Measurements from ENCODE around the gene ACE.

Gene ACE

DNA sequence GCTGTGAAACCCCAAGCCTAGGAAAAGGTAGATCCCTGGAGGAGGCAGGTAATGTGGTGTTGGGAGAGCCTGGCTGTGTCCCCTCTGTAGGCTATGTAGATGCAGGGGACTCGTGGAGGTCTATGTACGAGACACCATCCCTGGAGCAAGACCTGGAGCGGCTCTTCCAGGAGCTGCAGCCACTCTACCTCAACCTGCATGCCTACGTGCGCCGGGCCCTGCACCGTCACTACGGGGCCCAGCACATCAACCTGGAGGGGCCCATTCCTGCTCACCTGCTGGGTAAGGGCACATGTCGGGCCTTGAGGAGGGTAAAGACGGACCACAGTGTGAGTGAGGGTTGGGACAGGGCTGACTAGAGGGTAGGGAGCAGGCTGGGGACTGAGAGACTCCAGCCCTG is 12.0 kb downstream of the ACE start (continued):
- TF ChIP-seq, protein P1, sequence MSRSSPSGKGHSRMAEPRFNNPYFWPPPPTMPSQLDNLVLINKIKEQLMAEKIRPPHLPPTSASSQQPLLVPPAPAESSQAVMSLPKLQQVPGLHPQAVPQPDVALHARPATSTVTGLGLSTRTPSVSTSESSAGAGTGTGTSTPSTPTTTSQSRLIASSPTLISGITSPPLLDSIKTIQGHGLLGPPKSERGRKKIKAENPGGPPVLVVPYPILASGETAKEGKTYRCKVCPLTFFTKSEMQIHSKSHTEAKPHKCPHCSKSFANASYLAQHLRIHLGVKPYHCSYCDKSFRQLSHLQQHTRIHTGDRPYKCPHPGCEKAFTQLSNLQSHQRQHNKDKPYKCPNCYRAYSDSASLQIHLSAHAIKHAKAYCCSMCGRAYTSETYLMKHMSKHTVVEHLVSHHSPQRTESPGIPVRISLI (tag by site-specific recombination; IDR thresholded peaks at IDR 0.05), result no peak
- TF ChIP-seq, protein P2, sequence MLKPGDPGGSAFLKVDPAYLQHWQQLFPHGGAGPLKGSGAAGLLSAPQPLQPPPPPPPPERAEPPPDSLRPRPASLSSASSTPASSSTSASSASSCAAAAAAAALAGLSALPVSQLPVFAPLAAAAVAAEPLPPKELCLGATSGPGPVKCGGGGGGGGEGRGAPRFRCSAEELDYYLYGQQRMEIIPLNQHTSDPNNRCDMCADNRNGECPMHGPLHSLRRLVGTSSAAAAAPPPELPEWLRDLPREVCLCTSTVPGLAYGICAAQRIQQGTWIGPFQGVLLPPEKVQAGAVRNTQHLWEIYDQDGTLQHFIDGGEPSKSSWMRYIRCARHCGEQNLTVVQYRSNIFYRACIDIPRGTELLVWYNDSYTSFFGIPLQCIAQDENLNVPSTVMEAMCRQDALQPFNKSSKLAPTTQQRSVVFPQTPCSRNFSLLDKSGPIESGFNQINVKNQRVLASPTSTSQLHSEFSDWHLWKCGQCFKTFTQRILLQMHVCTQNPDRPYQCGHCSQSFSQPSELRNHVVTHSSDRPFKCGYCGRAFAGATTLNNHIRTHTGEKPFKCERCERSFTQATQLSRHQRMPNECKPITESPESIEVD (tag by site-specific recombination; IDR thresholded peaks at IDR 0.05), result no peak
- TF ChIP-seq, protein P3, sequence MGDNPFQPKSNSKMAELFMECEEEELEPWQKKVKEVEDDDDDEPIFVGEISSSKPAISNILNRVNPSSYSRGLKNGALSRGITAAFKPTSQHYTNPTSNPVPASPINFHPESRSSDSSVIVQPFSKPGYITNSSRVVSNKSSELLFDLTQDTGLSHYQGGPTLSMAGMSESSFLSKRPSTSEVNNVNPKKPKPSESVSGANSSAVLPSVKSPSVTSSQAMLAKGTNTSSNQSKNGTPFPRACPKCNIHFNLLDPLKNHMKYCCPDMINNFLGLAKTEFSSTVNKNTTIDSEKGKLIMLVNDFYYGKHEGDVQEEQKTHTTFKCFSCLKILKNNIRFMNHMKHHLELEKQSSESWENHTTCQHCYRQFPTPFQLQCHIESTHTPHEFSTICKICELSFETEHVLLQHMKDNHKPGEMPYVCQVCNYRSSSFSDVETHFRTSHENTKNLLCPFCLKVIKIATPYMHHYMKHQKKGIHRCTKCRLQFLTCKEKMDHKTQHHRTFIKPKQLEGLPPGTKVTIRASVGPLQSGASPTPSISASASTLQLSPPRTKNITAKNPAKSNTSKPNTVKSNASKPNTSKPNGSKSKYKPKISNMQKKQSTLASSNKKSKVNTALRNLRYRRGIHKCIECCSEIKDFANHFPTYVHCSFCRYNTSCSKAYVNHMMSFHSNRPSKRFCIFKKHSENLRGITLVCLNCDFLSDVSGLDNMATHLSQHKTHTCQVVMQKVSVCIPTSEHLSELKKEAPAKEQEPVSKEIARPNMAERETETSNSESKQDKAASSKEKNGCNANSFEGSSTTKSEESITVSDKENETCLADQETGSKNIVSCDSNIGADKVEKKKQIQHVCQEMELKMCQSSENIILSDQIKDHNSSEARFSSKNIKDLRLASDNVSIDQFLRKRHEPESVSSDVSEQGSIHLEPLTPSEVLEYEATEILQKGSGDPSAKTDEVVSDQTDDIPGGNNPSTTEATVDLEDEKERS (tag by site-specific recombination; IDR thresholded peaks at IDR 0.05), result no peak
- no peak for TF ChIP-seq OSR2 (tag by site-specific recombination; IDR thresholded peaks at IDR 0.05)
- no peak for TF ChIP-seq ZNF214 (tag by site-specific recombination; IDR thresholded peaks at IDR 0.05; ENCODE audit: borderline replicate concordance)

DNA sequence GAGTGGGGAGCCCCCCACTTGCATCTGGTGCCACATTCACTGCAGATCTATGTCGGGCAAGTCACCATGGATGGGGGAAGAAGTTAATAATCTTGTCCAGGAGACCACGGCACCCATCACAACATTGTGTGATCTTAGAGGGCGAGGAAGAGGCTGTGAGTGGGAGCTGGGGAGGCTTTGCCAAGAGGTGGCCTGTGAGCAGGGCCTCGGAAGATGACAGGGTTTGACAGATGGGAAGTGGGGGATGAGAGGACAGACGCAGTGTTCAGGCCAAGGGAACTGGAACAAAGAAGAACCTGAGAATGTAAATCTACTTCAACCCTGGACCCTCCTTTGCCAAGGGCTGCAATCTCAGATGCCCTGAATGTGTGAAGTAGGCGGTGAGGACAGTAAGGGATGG is 12.4 kb downstream of the ACE start:
- Histone ChIP-seq H3K9me3 (ENCODE audit: control insufficient read depth, insufficient read depth, low read depth, low read length) (no peaks in the 10 kb centered on the region), H3K4me3 (ENCODE audit: low read depth, low read length) (no peak overlapping the region), H3K4me1 (ENCODE audit: control insufficient read depth, insufficient read depth, low read length) (no peaks in the 10 kb centered on the region), H3K36me3 (ENCODE audit: control insufficient read depth in 2 of 2, insufficient read depth in 1 of 2, low read length in 2 of 2) (peaks cover 0 to 3% of the 10 kb centered on the region in 2 experiments; a peak in 2 of 3 replicates), H3K27ac (ENCODE audit: extremely low read depth, low read depth, low read length) (no peak overlapping the region)
- POLR2A ChIA-PET, result no interaction called here
- CTCF ChIA-PET, result interaction anchor here (0.6 to 1.2 kb wide), 3 partner anchors 10 to 57 kb away, joined by 3 to 6 read pairs (median 3); no protein-coding TSS in a partner anchor
- no peak for TF ChIP-seq ZNF354C (tag by site-specific recombination; IDR thresholded peaks at IDR 0.05; ENCODE audit: borderline replicate concordance, low read depth)
- no peak for TF ChIP-seq ZNF623 (tag by site-specific recombination; IDR thresholded peaks at IDR 0.05)
- TF ChIP-seq, protein P4, sequence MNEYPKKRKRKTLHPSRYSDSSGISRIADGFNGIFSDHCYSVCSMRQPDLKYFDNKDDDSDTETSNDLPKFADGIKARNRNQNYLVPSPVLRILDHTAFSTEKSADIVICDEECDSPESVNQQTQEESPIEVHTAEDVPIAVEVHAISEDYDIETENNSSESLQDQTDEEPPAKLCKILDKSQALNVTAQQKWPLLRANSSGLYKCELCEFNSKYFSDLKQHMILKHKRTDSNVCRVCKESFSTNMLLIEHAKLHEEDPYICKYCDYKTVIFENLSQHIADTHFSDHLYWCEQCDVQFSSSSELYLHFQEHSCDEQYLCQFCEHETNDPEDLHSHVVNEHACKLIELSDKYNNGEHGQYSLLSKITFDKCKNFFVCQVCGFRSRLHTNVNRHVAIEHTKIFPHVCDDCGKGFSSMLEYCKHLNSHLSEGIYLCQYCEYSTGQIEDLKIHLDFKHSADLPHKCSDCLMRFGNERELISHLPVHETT (tag by site-specific recombination; IDR thresholded peaks at IDR 0.05), result no peak
- TF ChIP-seq, protein P5, sequence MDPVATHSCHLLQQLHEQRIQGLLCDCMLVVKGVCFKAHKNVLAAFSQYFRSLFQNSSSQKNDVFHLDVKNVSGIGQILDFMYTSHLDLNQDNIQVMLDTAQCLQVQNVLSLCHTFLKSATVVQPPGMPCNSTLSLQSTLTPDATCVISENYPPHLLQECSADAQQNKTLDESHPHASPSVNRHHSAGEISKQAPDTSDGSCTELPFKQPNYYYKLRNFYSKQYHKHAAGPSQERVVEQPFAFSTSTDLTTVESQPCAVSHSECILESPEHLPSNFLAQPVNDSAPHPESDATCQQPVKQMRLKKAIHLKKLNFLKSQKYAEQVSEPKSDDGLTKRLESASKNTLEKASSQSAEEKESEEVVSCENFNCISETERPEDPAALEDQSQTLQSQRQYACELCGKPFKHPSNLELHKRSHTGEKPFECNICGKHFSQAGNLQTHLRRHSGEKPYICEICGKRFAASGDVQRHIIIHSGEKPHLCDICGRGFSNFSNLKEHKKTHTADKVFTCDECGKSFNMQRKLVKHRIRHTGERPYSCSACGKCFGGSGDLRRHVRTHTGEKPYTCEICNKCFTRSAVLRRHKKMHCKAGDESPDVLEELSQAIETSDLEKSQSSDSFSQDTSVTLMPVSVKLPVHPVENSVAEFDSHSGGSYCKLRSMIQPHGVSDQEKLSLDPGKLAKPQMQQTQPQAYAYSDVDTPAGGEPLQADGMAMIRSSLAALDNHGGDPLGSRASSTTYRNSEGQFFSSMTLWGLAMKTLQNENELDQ (tag by site-specific recombination; IDR thresholded peaks at IDR 0.05; ENCODE audit: low read depth), result no peak
- TF ChIP-seq, protein P6, sequence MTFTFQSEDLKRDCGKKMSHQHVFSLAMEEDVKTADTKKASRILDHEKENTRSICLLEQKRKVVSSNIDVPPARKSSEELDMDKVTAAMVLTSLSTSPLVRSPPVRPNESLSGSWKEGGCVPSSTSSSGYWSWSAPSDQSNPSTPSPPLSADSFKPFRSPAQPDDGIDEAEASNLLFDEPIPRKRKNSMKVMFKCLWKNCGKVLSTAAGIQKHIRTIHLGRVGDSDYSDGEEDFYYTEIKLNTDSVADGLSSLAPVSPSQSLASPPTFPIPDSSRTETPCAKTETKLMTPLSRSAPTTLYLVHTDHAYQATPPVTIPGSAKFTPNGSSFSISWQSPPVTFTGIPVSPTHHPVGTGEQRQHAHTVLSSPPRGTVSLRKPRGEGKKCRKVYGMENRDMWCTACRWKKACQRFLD (tag by site-specific recombination; IDR thresholded peaks at IDR 0.05), result no peak
- TF ChIP-seq, protein P7, sequence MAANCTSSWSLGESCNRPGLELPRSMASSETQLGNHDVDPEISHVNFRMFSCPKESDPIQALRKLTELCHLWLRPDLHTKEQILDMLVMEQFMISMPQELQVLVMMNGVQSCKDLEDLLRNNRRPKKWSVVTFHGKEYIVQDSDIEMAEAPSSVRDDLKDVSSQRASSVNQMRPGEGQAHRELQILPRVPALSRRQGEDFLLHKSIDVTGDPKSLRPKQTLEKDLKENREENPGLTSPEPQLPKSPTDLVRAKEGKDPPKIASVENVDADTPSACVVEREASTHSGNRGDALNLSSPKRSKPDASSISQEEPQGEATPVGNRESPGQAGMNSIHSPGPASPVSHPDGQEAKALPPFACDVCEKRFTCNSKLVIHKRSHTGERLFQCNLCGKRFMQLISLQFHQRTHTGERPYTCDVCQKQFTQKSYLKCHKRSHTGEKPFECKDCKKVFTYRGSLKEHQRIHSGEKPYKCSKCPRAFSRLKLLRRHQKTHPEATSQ (tag by site-specific recombination; IDR thresholded peaks at IDR 0.05), result no peak
- TF ChIP-seq ZIC2 (tag by site-specific recombination; IDR thresholded peaks at IDR 0.05), result no peak
- TF ChIP-seq ZNF324 (tag by site-specific recombination; IDR thresholded peaks at IDR 0.05), result no peak
- no peak for TF ChIP-seq ZNF549 (tag by site-specific recombination; IDR thresholded peaks at IDR 0.05)
- TF ChIP-seq, protein P8, sequence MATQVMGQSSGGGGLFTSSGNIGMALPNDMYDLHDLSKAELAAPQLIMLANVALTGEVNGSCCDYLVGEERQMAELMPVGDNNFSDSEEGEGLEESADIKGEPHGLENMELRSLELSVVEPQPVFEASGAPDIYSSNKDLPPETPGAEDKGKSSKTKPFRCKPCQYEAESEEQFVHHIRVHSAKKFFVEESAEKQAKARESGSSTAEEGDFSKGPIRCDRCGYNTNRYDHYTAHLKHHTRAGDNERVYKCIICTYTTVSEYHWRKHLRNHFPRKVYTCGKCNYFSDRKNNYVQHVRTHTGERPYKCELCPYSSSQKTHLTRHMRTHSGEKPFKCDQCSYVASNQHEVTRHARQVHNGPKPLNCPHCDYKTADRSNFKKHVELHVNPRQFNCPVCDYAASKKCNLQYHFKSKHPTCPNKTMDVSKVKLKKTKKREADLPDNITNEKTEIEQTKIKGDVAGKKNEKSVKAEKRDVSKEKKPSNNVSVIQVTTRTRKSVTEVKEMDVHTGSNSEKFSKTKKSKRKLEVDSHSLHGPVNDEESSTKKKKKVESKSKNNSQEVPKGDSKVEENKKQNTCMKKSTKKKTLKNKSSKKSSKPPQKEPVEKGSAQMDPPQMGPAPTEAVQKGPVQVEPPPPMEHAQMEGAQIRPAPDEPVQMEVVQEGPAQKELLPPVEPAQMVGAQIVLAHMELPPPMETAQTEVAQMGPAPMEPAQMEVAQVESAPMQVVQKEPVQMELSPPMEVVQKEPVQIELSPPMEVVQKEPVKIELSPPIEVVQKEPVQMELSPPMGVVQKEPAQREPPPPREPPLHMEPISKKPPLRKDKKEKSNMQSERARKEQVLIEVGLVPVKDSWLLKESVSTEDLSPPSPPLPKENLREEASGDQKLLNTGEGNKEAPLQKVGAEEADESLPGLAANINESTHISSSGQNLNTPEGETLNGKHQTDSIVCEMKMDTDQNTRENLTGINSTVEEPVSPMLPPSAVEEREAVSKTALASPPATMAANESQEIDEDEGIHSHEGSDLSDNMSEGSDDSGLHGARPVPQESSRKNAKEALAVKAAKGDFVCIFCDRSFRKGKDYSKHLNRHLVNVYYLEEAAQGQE (tag by site-specific recombination; IDR thresholded peaks at IDR 0.05), result no peak
- no peak for TF ChIP-seq KLF8 (tag by site-specific recombination; IDR thresholded peaks at IDR 0.05)
- TF ChIP-seq, protein P9, sequence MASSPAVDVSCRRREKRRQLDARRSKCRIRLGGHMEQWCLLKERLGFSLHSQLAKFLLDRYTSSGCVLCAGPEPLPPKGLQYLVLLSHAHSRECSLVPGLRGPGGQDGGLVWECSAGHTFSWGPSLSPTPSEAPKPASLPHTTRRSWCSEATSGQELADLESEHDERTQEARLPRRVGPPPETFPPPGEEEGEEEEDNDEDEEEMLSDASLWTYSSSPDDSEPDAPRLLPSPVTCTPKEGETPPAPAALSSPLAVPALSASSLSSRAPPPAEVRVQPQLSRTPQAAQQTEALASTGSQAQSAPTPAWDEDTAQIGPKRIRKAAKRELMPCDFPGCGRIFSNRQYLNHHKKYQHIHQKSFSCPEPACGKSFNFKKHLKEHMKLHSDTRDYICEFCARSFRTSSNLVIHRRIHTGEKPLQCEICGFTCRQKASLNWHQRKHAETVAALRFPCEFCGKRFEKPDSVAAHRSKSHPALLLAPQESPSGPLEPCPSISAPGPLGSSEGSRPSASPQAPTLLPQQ (tag by site-specific recombination; IDR thresholded peaks at IDR 0.05), result no peak
- no peak for TF ChIP-seq IKZF3 (tag by site-specific recombination; IDR thresholded peaks at IDR 0.05)

Measured in HEK293 (cell line).